GM23338 (cell line): ENCODE results near the gene TRPM1. TPM values are rescaled to one million over a fixed set of nuclear protein-coding genes. Genes with fewer than 3 reads are reported as not detected.
A peak's percentile ranks its signal among the peaks of the same experiment; 100 is the strongest.

Source experiments
- ATAC-seq: fragments of 200-7000 bp; cut with Tn5 transposase; 3 replicates; pipeline ENCODE4 v1.9.1; 2020
- DNase-seq: peaks from one replicate; pipeline ENCODE4 v3.0.0-alpha.2; 2015; ENCODE audit warnings: low spot score
- H2AFZ ChIP-seq: fragments of 200-600 bp; sonication (generic); 2 replicates; pipeline ENCODE4 v1.8.0; 2016; ENCODE audit warnings: antibody characterized with exemption, mild to moderate bottlenecking, moderate library complexity
- H3F3A ChIP-seq: fragments of 200-600 bp; sonication (generic); replicated peaks from 2 replicates; pipeline ENCODE4 v1.8.0; 2017; ENCODE audit warnings: antibody characterized with exemption, mixed run types, low read depth
- H3K27ac ChIP-seq: fragments of 200-600 bp; sonication (generic); 2 replicates; pipeline ENCODE4 v1.6.1; 2016; ENCODE audit warnings: low read depth
- H3K27me3 ChIP-seq: fragments of 200-600 bp; sonication (generic); 2 replicates; pipeline ENCODE4 v1.8.0; 2016; ENCODE audit warnings: mild to moderate bottlenecking, mixed run types, moderate library complexity; ENCODE audit not compliant: insufficient read depth
- H3K36me3 ChIP-seq: fragments of 200-600 bp; sonication (generic); 2 replicates; pipeline ENCODE4 v1.8.0; 2016; ENCODE audit warnings: mild to moderate bottlenecking; ENCODE audit not compliant: insufficient read depth
- H3K4me1 ChIP-seq: fragments of 200-600 bp; sonication (generic); 2 replicates; pipeline ENCODE4 v1.8.0; 2016; ENCODE audit warnings: mild to moderate bottlenecking, moderate library complexity; ENCODE audit not compliant: insufficient read depth
- H3K4me2 ChIP-seq: fragments of 200-600 bp; sonication (generic); 2 replicates; pipeline ENCODE4 v1.7.1; 2017; ENCODE audit warnings: mixed run types
- H3K4me3 ChIP-seq: fragments of 200-600 bp; sonication (generic); 2 replicates; pipeline ENCODE4 v1.6.1; 2016; ENCODE audit warnings: mixed run types
- H3K79me2 ChIP-seq: fragments of 200-600 bp; sonication (generic); replicated peaks from 2 replicates; pipeline ENCODE4 v1.8.0; 2017; ENCODE audit warnings: mild to moderate bottlenecking; ENCODE audit not compliant: insufficient read depth
- H3K9me2 ChIP-seq: fragments of 200-600 bp; sonication (generic); 2 replicates; pipeline ENCODE4 v1.8.0; 2017; ENCODE audit not compliant: insufficient read depth
- H4K20me1 ChIP-seq: fragments of 200-600 bp; sonication (generic); replicated peaks from 2 replicates; pipeline ENCODE4 v1.8.0; 2017; ENCODE audit warnings: mild to moderate bottlenecking; ENCODE audit not compliant: insufficient read depth
- H3K27ac Mint-ChIP-seq: 2 replicates; pipeline ENCODE4 v1.8.0; 2020; ENCODE audit warnings: inconsistent platforms, mild to moderate bottlenecking, moderate library complexity, mixed read lengths
- H3K27me3 Mint-ChIP-seq: 3 replicates; pipeline ENCODE4 v1.8.0; 2022; ENCODE audit warnings: low read depth, mild to moderate bottlenecking, moderate library complexity, mixed read lengths, inconsistent platforms; ENCODE audit not compliant: insufficient read depth, poor library complexity
- H3K36me3 Mint-ChIP-seq: 3 replicates; pipeline ENCODE4 v1.8.0; 2021; ENCODE audit warnings: low read depth, mild to moderate bottlenecking, inconsistent platforms, moderate library complexity, mixed read lengths
- H3K4me1 Mint-ChIP-seq: 3 replicates; pipeline ENCODE4 v1.8.0; 2020; ENCODE audit warnings: mild to moderate bottlenecking, inconsistent platforms, mixed read lengths
- H3K4me3 Mint-ChIP-seq: 3 replicates; pipeline ENCODE4 v1.8.0; 2021; ENCODE audit warnings: moderate library complexity, mild to moderate bottlenecking, inconsistent platforms, mixed read lengths
- H3K9me3 Mint-ChIP-seq: 3 replicates; pipeline ENCODE4 v1.8.0; 2020; ENCODE audit warnings: moderate library complexity, mild to moderate bottlenecking, inconsistent platforms, mixed read lengths
- CTCF ChIP-seq, 2 experiments: fragments of 200-600 bp in 1 of 2; sonication (generic) in 1 of 2; conservative IDR thresholded peaks; 2 replicates each; pipeline versions ENCODE4 v1.5.1 to v1.6.1; 2016 to 2017; ENCODE audit warnings: antibody characterized with exemption in 2 of 2, low read depth in 2 of 2, mild to moderate bottlenecking in 2 of 2, moderate library complexity in 1 of 2
- ETS1 ChIP-seq: IDR thresholded peaks from 2 replicates; pipeline ENCODE4 v1.6.1; 2016; ENCODE audit warnings: antibody characterized with exemption
- EZH2phosphoT487 ChIP-seq: fragments of 200-600 bp; sonication (generic); IDR thresholded peaks from one replicate; pipeline ENCODE4 v1.8.1; 2018; ENCODE audit warnings: antibody characterized with exemption; ENCODE audit not compliant: unreplicated experiment
- NANOG ChIP-seq: IDR thresholded peaks from 2 replicates; pipeline ENCODE4 v1.6.1; 2016; ENCODE audit warnings: antibody characterized with exemption, borderline replicate concordance
- POLR2AphosphoS5 ChIP-seq: IDR thresholded peaks from 2 replicates; pipeline ENCODE4 v1.6.1; 2016; ENCODE audit warnings: antibody characterized with exemption, low read depth
- ZNF114 ChIP-seq: fragments of 250-450 bp; sonication (Bioruptor Pico); IDR thresholded peaks from 2 replicates; pipeline ENCODE4 v1.5.0; 2020; ENCODE audit warnings: mild to moderate bottlenecking, moderate library complexity
- ZNF331 ChIP-seq: fragments of 250-450 bp; sonication (Bioruptor Pico); IDR thresholded peaks from 2 replicates; pipeline ENCODE4 v1.5.0; 2020; ENCODE audit warnings: low read depth, mild to moderate bottlenecking, moderate library complexity
- polyA plus RNA-seq: library from polyadenylated mRNA; unstranded; fragments of >200 nt; fragmentation: Nextera tagmentation; extraction: Ambion mirVana; gene quantifications from 2 replicates; pipeline ENCODE4 v1.2.1, GENCODE V29; 2016
- total RNA-seq: library from RNA; depleted of rRNA; stranded (reverse); fragments of >200 nt; shearing (Covaris generic); gene quantifications from 2 replicates; pipeline ENCODE4 v1.2.3, GENCODE V29; 2014
- TF ChIP-seq, protein P1 (sequence below): fragments of 250-450 bp; sonication (Bioruptor Pico); IDR thresholded peaks from 2 replicates; pipeline ENCODE4 v1.5.0; 2020; ENCODE audit warnings: mild to moderate bottlenecking, moderate library complexity

Gene TRPM1
- total and polyA plus RNA-seq, 2 experiments from 2014 or later, result 0.19 TPM; not detected in 1

GRCh38 chr15:31128919-31129768 is 27.6 kb upstream of the TRPM1 start:
- peak; percentile 94 for ATAC-seq
- Mint-ChIP-seq H3K4me1 (no peaks in the 10 kb centered on the region), H3K4me3 (no peak overlapping the region), H3K27ac (no peak overlapping the region), H3K27me3 (peaks cover 13% of the 10 kb centered on the region), H3K9me3 (peaks cover 18% of the 10 kb centered on the region), H3K36me3 (peaks cover 10% of the 10 kb centered on the region)
- Histone ChIP-seq H3K36me3 (no peaks in the 10 kb centered on the region), H4K20me1 (no peaks in the 10 kb centered on the region), H3K4me3 (no peak overlapping the region), H3K9me2 (no peaks in the 10 kb centered on the region; the same call in 1 of the 2 replicates), H3K4me2 (no peak overlapping the region), H3F3A (no peaks in the 10 kb centered on the region), H2AFZ (peak overlapping the region; percentile 11), H3K27ac (no peak overlapping the region), H3K27me3 (no peaks in the 10 kb centered on the region), H3K4me1 (no peaks in the 10 kb centered on the region), H3K79me2 (no peaks in the 10 kb centered on the region)
- TF ChIP-seq ZNF331 (CRISPR knock-in tag) (no peak), CTCF (conservative IDR thresholded peaks at IDR 0.05; ENCODE audit: low read depth in 2 of 2) (peak; percentile 86 to 97)
- peak; percentile 82 for DNase-seq

DNA sequence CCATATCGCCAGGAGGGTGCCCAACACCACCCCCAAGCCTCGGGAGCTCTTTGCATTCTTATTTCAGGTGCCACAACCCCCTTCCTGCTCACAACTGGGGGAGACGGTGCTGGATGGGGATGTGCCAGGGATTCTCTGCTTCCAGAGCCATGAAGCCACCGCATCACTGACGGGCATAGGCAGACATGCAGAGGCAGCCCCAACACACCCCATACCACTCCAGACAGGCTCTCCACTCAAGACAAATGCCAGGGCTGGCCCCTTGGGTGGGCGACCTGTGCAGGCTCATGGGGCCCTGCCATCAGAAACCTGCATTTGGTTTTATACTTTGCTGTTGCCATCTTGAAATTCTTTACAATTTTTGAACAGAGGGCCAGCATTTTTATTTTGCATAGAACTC is 27.0 kb upstream of the TRPM1 start:
- Mint-ChIP-seq H3K36me3 (peaks cover 4% of the 10 kb centered on the region; the same call in 2 of the 3 replicates), H3K9me3 (peaks cover 11% of the 10 kb centered on the region), H3K27me3 (peaks cover 13% of the 10 kb centered on the region), H3K4me3 (no peak overlapping the region), H3K4me1 (no peaks in the 10 kb centered on the region), H3K27ac (no peak overlapping the region)
- peak overlapping the region; percentile 11; the same call in 1 of the 2 replicates for H2AFZ ChIP-seq
- no peak for ATAC-seq
- H3K4me2 ChIP-seq, result no peak overlapping the region
- H3F3A ChIP-seq, result no peaks in the 10 kb centered on the region
- no peaks in the 10 kb centered on the region for H3K79me2 ChIP-seq
- H3K27me3 ChIP-seq, result no peaks in the 10 kb centered on the region
- H3K4me1 ChIP-seq, result no peaks in the 10 kb centered on the region
- H3K4me3 ChIP-seq, result no peak overlapping the region
- no peak overlapping the region for H3K27ac ChIP-seq
- no peaks in the 10 kb centered on the region for H4K20me1 ChIP-seq
- no peaks in the 10 kb centered on the region for H3K36me3 ChIP-seq
- no peaks in the 10 kb centered on the region; the same call in 1 of the 2 replicates for H3K9me2 ChIP-seq
- no peak for DNase-seq
- TF ChIP-seq EZH2phosphoT487 (no peak), ETS1 (no peak), NANOG (no peak), ZNF331 (CRISPR knock-in tag) (no peak), ZNF114 (CRISPR knock-in tag) (no peak), CTCF (conservative IDR thresholded peaks at IDR 0.05; ENCODE audit: low read depth in 2 of 2) (no peak), POLR2AphosphoS5 (no peak)
- TF ChIP-seq, protein P1, sequence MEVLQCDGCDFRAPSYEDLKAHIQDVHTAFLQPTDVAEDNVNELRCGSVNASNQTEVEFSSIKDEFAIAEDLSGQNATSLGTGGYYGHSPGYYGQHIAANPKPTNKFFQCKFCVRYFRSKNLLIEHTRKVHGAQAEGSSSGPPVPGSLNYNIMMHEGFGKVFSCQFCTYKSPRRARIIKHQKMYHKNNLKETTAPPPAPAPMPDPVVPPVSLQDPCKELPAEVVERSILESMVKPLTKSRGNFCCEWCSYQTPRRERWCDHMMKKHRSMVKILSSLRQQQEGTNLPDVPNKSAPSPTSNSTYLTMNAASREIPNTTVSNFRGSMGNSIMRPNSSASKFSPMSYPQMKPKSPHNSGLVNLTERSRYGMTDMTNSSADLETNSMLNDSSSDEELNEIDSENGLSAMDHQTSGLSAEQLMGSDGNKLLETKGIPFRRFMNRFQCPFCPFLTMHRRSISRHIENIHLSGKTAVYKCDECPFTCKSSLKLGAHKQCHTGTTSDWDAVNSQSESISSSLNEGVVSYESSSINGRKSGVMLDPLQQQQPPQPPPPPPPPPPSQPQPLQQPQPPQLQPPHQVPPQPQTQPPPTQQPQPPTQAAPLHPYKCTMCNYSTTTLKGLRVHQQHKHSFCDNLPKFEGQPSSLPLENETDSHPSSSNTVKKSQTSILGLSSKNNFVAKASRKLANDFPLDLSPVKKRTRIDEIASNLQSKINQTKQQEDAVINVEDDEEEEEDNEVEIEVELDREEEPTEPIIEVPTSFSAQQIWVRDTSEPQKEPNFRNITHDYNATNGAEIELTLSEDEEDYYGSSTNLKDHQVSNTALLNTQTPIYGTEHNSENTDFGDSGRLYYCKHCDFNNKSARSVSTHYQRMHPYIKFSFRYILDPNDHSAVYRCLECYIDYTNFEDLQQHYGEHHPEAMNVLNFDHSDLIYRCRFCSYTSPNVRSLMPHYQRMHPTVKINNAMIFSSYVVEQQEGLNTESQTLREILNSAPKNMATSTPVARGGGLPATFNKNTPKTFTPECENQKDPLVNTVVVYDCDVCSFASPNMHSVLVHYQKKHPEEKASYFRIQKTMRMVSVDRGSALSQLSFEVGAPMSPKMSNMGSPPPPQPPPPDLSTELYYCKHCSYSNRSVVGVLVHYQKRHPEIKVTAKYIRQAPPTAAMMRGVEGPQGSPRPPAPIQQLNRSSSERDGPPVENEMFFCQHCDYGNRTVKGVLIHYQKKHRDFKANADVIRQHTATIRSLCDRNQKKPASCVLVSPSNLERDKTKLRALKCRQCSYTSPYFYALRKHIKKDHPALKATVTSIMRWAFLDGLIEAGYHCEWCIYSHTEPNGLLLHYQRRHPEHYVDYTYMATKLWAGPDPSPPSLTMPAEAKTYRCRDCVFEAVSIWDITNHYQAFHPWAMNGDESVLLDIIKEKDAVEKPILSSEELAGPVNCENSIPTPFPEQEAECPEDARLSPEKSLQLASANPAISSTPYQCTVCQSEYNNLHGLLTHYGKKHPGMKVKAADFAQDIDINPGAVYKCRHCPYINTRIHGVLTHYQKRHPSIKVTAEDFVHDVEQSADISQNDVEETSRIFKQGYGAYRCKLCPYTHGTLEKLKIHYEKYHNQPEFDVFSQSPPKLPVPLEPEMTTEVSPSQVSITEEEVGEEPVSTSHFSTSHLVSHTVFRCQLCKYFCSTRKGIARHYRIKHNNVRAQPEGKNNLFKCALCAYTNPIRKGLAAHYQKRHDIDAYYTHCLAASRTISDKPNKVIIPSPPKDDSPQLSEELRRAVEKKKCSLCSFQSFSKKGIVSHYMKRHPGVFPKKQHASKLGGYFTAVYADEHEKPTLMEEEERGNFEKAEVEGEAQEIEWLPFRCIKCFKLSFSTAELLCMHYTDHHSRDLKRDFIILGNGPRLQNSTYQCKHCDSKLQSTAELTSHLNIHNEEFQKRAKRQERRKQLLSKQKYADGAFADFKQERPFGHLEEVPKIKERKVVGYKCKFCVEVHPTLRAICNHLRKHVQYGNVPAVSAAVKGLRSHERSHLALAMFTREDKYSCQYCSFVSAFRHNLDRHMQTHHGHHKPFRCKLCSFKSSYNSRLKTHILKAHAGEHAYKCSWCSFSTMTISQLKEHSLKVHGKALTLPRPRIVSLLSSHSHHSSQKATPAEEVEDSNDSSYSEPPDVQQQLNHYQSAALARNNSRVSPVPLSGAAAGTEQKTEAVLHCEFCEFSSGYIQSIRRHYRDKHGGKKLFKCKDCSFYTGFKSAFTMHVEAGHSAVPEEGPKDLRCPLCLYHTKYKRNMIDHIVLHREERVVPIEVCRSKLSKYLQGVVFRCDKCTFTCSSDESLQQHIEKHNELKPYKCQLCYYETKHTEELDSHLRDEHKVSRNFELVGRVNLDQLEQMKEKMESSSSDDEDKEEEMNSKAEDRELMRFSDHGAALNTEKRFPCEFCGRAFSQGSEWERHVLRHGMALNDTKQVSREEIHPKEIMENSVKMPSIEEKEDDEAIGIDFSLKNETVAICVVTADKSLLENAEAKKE (CRISPR knock-in tag), result no peak
